MCF 10A (cell line): ENCODE measurements around the gene MRPL44. TPM values are rescaled to one million over a fixed set of nuclear protein-coding genes. Genes with fewer than 3 reads are reported as not detected.

Experiments
- BruUV-seq: library from RNA; stranded (reverse); fragments of 400-500 nt; replicated peaks from 2 replicates; lab custom pipeline; 2021; lab: Mats Ljungman, UMichigan
- CTCF ChIA-PET: fragments of 300-600 bp; sonication (Branson Sonifier 250); formaldehyde crosslinking; extraction: SDS; loops from one replicate; lab custom pipeline; 2021; ENCODE audit warnings: antibody characterized with exemption, inconsistent platforms; lab: Yijun Ruan, JAX
- POLR2A ChIA-PET: fragments of 300-600, 350-650 bp; sonication (Branson Sonifier 250); formaldehyde crosslinking; extraction: SDS; loops from one replicate; lab custom pipeline; 2020; ENCODE audit warnings: antibody characterized with exemption, inconsistent platforms; lab: Yijun Ruan, JAX
- DNase-seq: peaks from one replicate; pipeline ENCODE4 v3.0.0-alpha.2; 2018; ENCODE audit not compliant: unreplicated experiment
- H3K27ac Mint-ChIP-seq: one replicate; pipeline ENCODE4 v1.8.0; 2022; ENCODE audit warnings: mild to moderate bottlenecking, low read depth, mixed read lengths; ENCODE audit not compliant: unreplicated experiment
- H3K27me3 Mint-ChIP-seq: one replicate; pipeline ENCODE4 v1.8.0; 2022; ENCODE audit warnings: mixed read lengths; ENCODE audit not compliant: insufficient read depth, unreplicated experiment
- H3K36me3 Mint-ChIP-seq: one replicate; pipeline ENCODE4 v1.8.0; 2022; ENCODE audit warnings: mild to moderate bottlenecking, moderate library complexity, mixed read lengths; ENCODE audit not compliant: insufficient read depth, unreplicated experiment
- H3K4me1 Mint-ChIP-seq: one replicate; pipeline ENCODE4 v1.8.0; 2022; ENCODE audit warnings: mixed read lengths; ENCODE audit not compliant: insufficient read depth, unreplicated experiment
- H3K4me3 Mint-ChIP-seq: one replicate; pipeline ENCODE4 v1.8.0; 2022; ENCODE audit warnings: mild to moderate bottlenecking, moderate library complexity, mixed read lengths; ENCODE audit not compliant: unreplicated experiment
- H3K9me3 Mint-ChIP-seq: one replicate; pipeline ENCODE4 v1.8.0; 2022; ENCODE audit warnings: mixed read lengths; ENCODE audit not compliant: unreplicated experiment
- CTCF ChIP-seq: fragments of 200-600 bp; IDR thresholded peaks from one replicate; pipeline ENCODE4 v1.8.0; 2022; ENCODE audit warnings: antibody characterized with exemption, mild to moderate bottlenecking; ENCODE audit not compliant: unreplicated experiment
- intact Hi-C: fragments of 100-400 bp; cut with micrococcal nuclease; formaldehyde crosslinking; loops from 2 replicates; pipeline ENCODE4 v1.14.1; 2022
- total RNA-seq: library from RNA; stranded (reverse); gene quantifications from 2 replicates; pipeline ENCODE4 v1.2.3, GENCODE V29; 2022

Gene MRPL44
- total RNA-seq, 1 experiment from 2014 or later: 27.4 TPM

GRCh38 chr2:223967981-223968380, 10.7 kb downstream of the MRPL44 start:
- BruUV-seq: no TSS peak
- H3K27me3 Mint-ChIP-seq: no peaks in the 10 kb centered on the region
- no peaks in the 10 kb centered on the region for H3K9me3 Mint-ChIP-seq
- H3K4me1 Mint-ChIP-seq: no peaks in the 10 kb centered on the region
- H3K36me3 Mint-ChIP-seq: peaks cover 53% of the 10 kb centered on the region
- no peak overlapping the region for H3K4me3 Mint-ChIP-seq
- ChIA-PET CTCF (interaction anchor here (0.6 to 7.3 kb wide), 7 partner anchors 10 to 317 kb away, joined by 3 to 126 read pairs (median 5); partner anchors contain the start of gene MRPL44), POLR2A (interaction anchor here (0.6 to 3.9 kb wide), 2 partner anchors 11 to 35 kb away, joined by 4 to 20 read pairs; partner anchors contain the start of gene MRPL44)
- intact Hi-C loops: loop anchor here (10.0 kb wide), 1 partner anchor 687 kb away; no protein-coding TSS in a partner anchor
- no peak for TF ChIP-seq CTCF
- DNase-seq: no peak
- no peak overlapping the region for H3K27ac Mint-ChIP-seq

DNA sequence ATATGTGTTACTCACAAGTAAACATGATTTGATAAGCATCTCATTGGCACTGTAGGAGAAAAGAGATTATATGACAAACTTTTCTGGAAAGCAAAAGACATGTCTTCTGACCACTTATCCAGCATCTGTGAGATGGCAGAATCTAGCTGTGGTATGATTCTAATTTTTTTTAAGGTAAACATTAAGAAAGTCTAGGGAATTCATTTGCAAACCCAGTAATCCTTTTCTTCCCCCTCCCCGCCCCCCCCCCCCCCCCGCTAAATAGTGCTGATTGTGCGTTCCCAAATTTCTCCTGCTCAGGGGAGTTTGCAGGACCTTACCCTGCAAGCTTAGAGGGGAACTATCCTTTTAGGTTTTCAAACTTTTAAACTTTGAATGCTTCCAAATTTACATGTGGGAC, 12.1 kb downstream of the MRPL44 start:
- CTCF ChIA-PET: interaction anchor here (0.6 to 7.3 kb wide), 22 partner anchors 8 to 735 kb away, joined by 3 to 126 read pairs (median 4); partner anchors contain the start of gene MRPL44
- no TSS peak for BruUV-seq
- POLR2A ChIA-PET: interaction anchor here (1.6 to 3.9 kb wide), 3 partner anchors 8 to 315 kb away, joined by 6 to 20 read pairs (median 8); partner anchors contain the start of gene MRPL44
- no peak for DNase-seq
- intact Hi-C loops: loop anchor here (10.0 kb wide), 1 partner anchor 685 kb away; no protein-coding TSS in a partner anchor
- Mint-ChIP-seq H3K9me3 (no peaks in the 10 kb centered on the region), H3K36me3 (peaks cover 44% of the 10 kb centered on the region), H3K4me3 (no peak overlapping the region), H3K4me1 (no peaks in the 10 kb centered on the region), H3K27ac (no peak overlapping the region), H3K27me3 (no peaks in the 10 kb centered on the region)
- TF ChIP-seq CTCF: no peak

DNA sequence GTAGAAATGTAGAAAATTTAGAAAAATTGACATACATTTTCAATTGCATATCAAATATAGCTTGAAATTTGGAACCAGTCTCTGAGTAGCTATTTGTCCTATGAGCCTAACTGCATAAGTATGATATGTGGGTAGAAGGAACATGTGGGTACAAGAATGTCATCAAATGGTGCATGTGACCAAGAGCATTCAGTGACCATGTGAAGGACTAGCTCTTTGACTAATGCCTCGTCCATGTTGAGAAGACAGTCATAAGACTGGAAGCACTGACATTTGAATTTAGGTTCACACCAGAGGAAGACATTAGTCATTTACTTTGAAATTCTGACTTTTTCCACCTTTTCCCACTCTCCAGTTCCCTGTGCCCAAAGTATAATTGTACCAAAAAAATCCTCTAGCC, 12.6 kb downstream of the MRPL44 start:
- CTCF ChIA-PET: interaction anchor here (0.5 to 7.3 kb wide), 40 partner anchors 8 to 806 kb away, joined by 3 to 126 read pairs (median 4); partner anchors contain the start of gene MRPL44
- intact Hi-C loops: loop anchor here (1.0 to 10.0 kb wide), 4 partner anchors 69 to 685 kb away; partner anchors contain the start of gene SERPINE2
- no peak overlapping the region for H3K4me3 Mint-ChIP-seq
- TF ChIP-seq CTCF: no peak
- H3K27ac Mint-ChIP-seq: no peak overlapping the region
- POLR2A ChIA-PET: interaction anchor here (0.7 to 3.9 kb wide), 5 partner anchors 9 to 317 kb away, joined by 3 to 20 read pairs (median 7); partner anchors contain the start of gene MRPL44
- no peaks in the 10 kb centered on the region for H3K9me3 Mint-ChIP-seq
- H3K27me3 Mint-ChIP-seq: no peaks in the 10 kb centered on the region
- H3K4me1 Mint-ChIP-seq: no peaks in the 10 kb centered on the region
- H3K36me3 Mint-ChIP-seq: peaks cover 44% of the 10 kb centered on the region
- BruUV-seq: no TSS peak
- DNase-seq: no peak

- Mint-ChIP-seq H3K36me3 (peaks cover 44% of the 10 kb centered on the region), H3K27ac (no peak overlapping the region), H3K4me3 (no peak overlapping the region), H3K4me1 (no peaks in the 10 kb centered on the region), H3K27me3 (no peaks in the 10 kb centered on the region), H3K9me3 (no peaks in the 10 kb centered on the region)
- peak; percentile 66 for DNase-seq
- peak; percentile 75 for TF ChIP-seq CTCF
- intact Hi-C loops: loop anchor here (1.0 to 2.0 kb wide), 3 partner anchors 68 to 399 kb away; partner anchors contain the start of gene SERPINE2
- ChIA-PET POLR2A (interaction anchor here (0.7 to 3.9 kb wide), 5 partner anchors 9 to 317 kb away, joined by 3 to 20 read pairs (median 7); partner anchors contain the start of gene MRPL44), CTCF (interaction anchor here (0.5 to 7.3 kb wide), 48 partner anchors 9 to 1450 kb away, joined by 3 to 126 read pairs (median 4); partner anchors contain the start of gene MRPL44)
- BruUV-seq: no TSS peak
These were observed 13.3 kb downstream of the MRPL44 start for GRCh38 chr2:223970343-223971128.
